GM12878 (cell line): Measurements from ENCODE around the gene C19orf38. TPM values are rescaled to one million over a fixed set of nuclear protein-coding genes. Genes with fewer than 3 reads are reported as not detected.

Experiments used
- ATAC-seq: fragments of 200-7000 bp; cut with Tn5 transposase; 3 replicates; pipeline ENCODE4 v1.9.1; 2020; ENCODE audit warnings: mild to moderate bottlenecking, moderate library complexity
- BruUV-seq: library from RNA; stranded (reverse); fragments of 400-500 nt; replicated peaks from 2 replicates; lab custom pipeline; 2021; lab: Mats Ljungman, UMichigan
- CTCF ChIA-PET: fragments of 300-600 bp; sonication (Branson Sonifier 250); formaldehyde crosslinking; extraction: SDS; loops from one replicate; lab custom pipeline; 2021; ENCODE audit warnings: inconsistent platforms; lab: Yijun Ruan, JAX
- POLR2A ChIA-PET: fragments of 350-600 bp; formaldehyde crosslinking; extraction: SDS; loops from one replicate; lab custom pipeline; 2021; ENCODE audit warnings: inconsistent platforms; lab: Charles Lee
- RAD21 ChIA-PET: fragments of 300-600 bp; sonication (Branson Sonifier 250); formaldehyde crosslinking; loops from one replicate; lab custom pipeline; 2023; ENCODE audit warnings: antibody characterized with exemption; ENCODE audit not compliant: unreplicated experiment; lab: Charles Lee
- SMC1A ChIA-PET: fragments of 300-600 bp; sonication (Branson Sonifier 250); formaldehyde crosslinking; loops from one replicate; lab custom pipeline; 2023; ENCODE audit not compliant: unreplicated experiment, uncharacterized antibody; lab: Charles Lee
- DNase-seq: peaks from one replicate; pipeline ENCODE4 v3.0.0-alpha.2; 2011; ENCODE audit warnings: low read depth, low spot score
- FAIRE-seq: peaks from 3 replicates; lab custom pipeline; 2011; peaks lifted over from hg19 to GRCh38; lab: Jason Lieb, UNC
- H2AFZ ChIP-seq: 2 replicates; pipeline ENCODE4 v1.6.0; 2011; ENCODE audit warnings: low read depth, low read length, control low read depth; ENCODE audit not compliant: control insufficient read depth
- H3K27ac ChIP-seq: 2 replicates; pipeline ENCODE4 v1.5.1; 2011; ENCODE audit warnings: control low read depth; ENCODE audit not compliant: control insufficient read depth, insufficient read depth
- H3K27me3 ChIP-seq, 2 experiments: replicated peaks in 1 of 2; 2 replicates each; pipeline versions ENCODE4 v1.6.0 to v1.6.1; 2011; ENCODE audit warnings: low read length in 1 of 2; ENCODE audit not compliant: control insufficient read depth in 2 of 2, insufficient read depth in 2 of 2
- H3K36me3 ChIP-seq, 2 experiments: 2 replicates each; pipeline ENCODE4 v1.5.1; 2011; ENCODE audit warnings: low read length in 1 of 2; ENCODE audit not compliant: control insufficient read depth in 2 of 2, insufficient read depth in 2 of 2
- H3K4me1 ChIP-seq: 2 replicates; pipeline ENCODE4 v1.6.1; 2011; ENCODE audit warnings: mild to moderate bottlenecking, low read length, moderate library complexity, mixed read lengths; ENCODE audit not compliant: control insufficient read depth, insufficient read depth
- H3K4me2 ChIP-seq: 2 replicates; pipeline ENCODE4 v1.6.0; 2011; ENCODE audit warnings: control low read depth; ENCODE audit not compliant: control insufficient read depth, insufficient read depth
- H3K4me3 ChIP-seq: fragments of 200-600 bp; sonication (generic); 2 replicates; pipeline ENCODE4 v1.5.1; 2016
- H3K79me2 ChIP-seq: 2 replicates; pipeline ENCODE4 v1.6.0; 2011; ENCODE audit warnings: low read length; ENCODE audit not compliant: control insufficient read depth, insufficient read depth
- H3K9ac ChIP-seq: 2 replicates; pipeline ENCODE4 v1.8.0; 2011; ENCODE audit warnings: low read length, control low read depth, mixed read lengths; ENCODE audit not compliant: control insufficient read depth, insufficient read depth
- H3K9me3 ChIP-seq: replicated peaks from 3 replicates; pipeline ENCODE4 v1.5.1; 2011; ENCODE audit warnings: mild to moderate bottlenecking, low read length; ENCODE audit not compliant: control insufficient read depth, insufficient read depth
- H4K20me1 ChIP-seq: 2 replicates; pipeline ENCODE4 v1.6.0; 2011; ENCODE audit not compliant: control insufficient read depth, insufficient read depth
- IKZF1 ChIP-seq: fragments of 450-650 bp; conservative IDR thresholded peaks from 2 replicates; pipeline ENCODE4 v1.6.1; 2017; ENCODE audit warnings: antibody characterized with exemption, mild to moderate bottlenecking
- IRF4 ChIP-seq: IDR thresholded peaks from 2 replicates; pipeline ENCODE4 v1.6.1; 2011; ENCODE audit warnings: low read depth, low read length
- IRF5 ChIP-seq: fragments of 450-650 bp; IDR thresholded peaks from 2 replicates; pipeline ENCODE4 v1.6.1; 2017; ENCODE audit warnings: borderline replicate concordance
- POLR2A ChIP-seq: IDR thresholded peaks from 2 replicates; pipeline ENCODE4 v1.6.1; 2011; ENCODE audit warnings: low read depth, mild to moderate bottlenecking, low read length
- POLR2AphosphoS2 ChIP-seq: IDR thresholded peaks from 2 replicates; pipeline ENCODE4 v1.6.1; 2011; ENCODE audit warnings: low read depth, mild to moderate bottlenecking, low read length, improper control_type of control experiment, moderate library complexity
- SUZ12 ChIP-seq: fragments of 200-600 bp; sonication (generic); IDR thresholded peaks from one replicate; pipeline ENCODE4 v1.6.1; 2018; ENCODE audit warnings: antibody characterized with exemption, mild to moderate bottlenecking; ENCODE audit not compliant: unreplicated experiment
- WGBS: methylation state at CpG from one replicate; pipeline ENCODE4 v1.1.6; 2016; ENCODE audit warnings: low lambda C conversion rate; ENCODE audit not compliant: insufficient replicate concordance, insufficient coverage; ENCODE audit errors: missing lambda C conversion rate; 5-methylcytosine and 5-hydroxymethylcytosine counted together
- in situ Hi-C: fragments of 300-500 bp; cut with MboI; formaldehyde crosslinking; loops from 9 replicates; pipeline ENCODE4 v1.14.3; 2018; ENCODE audit warnings: mixed read lengths
- intact Hi-C: fragments of 100-400 bp; cut with micrococcal nuclease; formaldehyde crosslinking; loops from one replicate; pipeline ENCODE4 v1.14.2; 2022; ENCODE audit not compliant: unreplicated experiment
- polyA plus RNA-seq, 11 experiments: library from polyadenylated mRNA; depleted of rRNA in 4 of 11; unstranded in 6 of 11; stranded (reverse) in 5 of 11; fragments of >200 nt; fragmentation: Nextera tagmentation in 4 of 11; fragmentation: Illumina TruSeq in 1 of 11; extraction: Ambion mirVana in 4 of 11; extraction: Trizol in 1 of 11; gene quantifications; 1 replicate in 1 of 11; 2 replicates in 10 of 11; pipeline versions ENCODE4 v1.2.1 to v1.2.3, GENCODE V29; 2011 to 2016; ENCODE audit warnings: inconsistent platforms in 2 of 11, missing spikeins in 2 of 11, low read depth in 1 of 11
- total RNA-seq, 4 experiments: library from RNA; depleted of rRNA in 3 of 4; stranded (reverse); fragments of >200 nt in 3 of 4; fragmentation: Illumina TruSeq in 1 of 4; extraction: Trizol in 1 of 4; gene quantifications; 2 replicates each; pipeline versions ENCODE4 v1.2.1 to v1.2.3, GENCODE V29; 2013 to 2021

Gene C19orf38
- total and polyA plus RNA-seq, 10 of the 15 experiments (the other 5 are each of a cell fraction or from before 2014, with no cell fraction given): 2.6 to 7.5 (median 5.0) TPM

- H3K9me3 ChIP-seq: no peaks in the 10 kb centered on the region
- no peaks in the 10 kb centered on the region; the same call in 1 of the 2 replicates for H4K20me1 ChIP-seq
- 91% methylated on average over 17 of the region's 17 CpGs for WGBS
- ATAC-seq (no peak), FAIRE-seq (no peak), DNase-seq (no peak)
- RAD21 ChIA-PET: no interaction called here
- BruUV-seq: no TSS peak
- no peaks in the 10 kb centered on the region; the same call in 1 of the 2 replicates for H3K4me1 ChIP-seq
- no peak overlapping the region for H3K27ac ChIP-seq
- no peak overlapping the region for H3K9ac ChIP-seq
- H3K79me2 ChIP-seq: no peaks in the 10 kb centered on the region
- intact Hi-C loops (no loop called here), in situ Hi-C loops (no loop called here)
- H2AFZ ChIP-seq: no peak overlapping the region
- TF ChIP-seq IRF5 (no peak), POLR2A (peak; percentile 58; the same call in 1 of the 2 replicates), IKZF1 (no peak), POLR2AphosphoS2 (no peak)
- POLR2A ChIA-PET: interaction anchor here (1.1 kb wide), 1 partner anchor 9 kb away, joined by 3 read pairs; no protein-coding TSS in a partner anchor
- SMC1A ChIA-PET: no interaction called here
- H3K27me3 ChIP-seq: no peaks in the 10 kb centered on the region
- no peak overlapping the region for H3K4me3 ChIP-seq
- CTCF ChIA-PET: no interaction called here
- no peak overlapping the region for H3K4me2 ChIP-seq
- peaks cover 0 to 17% of the 10 kb centered on the region in 2 experiments; a peak in 3 of 4 replicates for H3K36me3 ChIP-seq
Observed at GRCh38 chr19:10811391-10812111, 36.7 kb upstream of the C19orf38 start.

GRCh38 chr19:10812196-10812595 lies 36.0 kb upstream of the C19orf38 start:
- no peak overlapping the region for H3K4me2 ChIP-seq
- intact Hi-C loops: no loop called here
- 95% methylated on average over 18 of the region's 19 CpGs for WGBS

More at GRCh38 chr19:10812196-10812595, 36.0 kb upstream of the C19orf38 start:
- Histone ChIP-seq H3K79me2 (no peaks in the 10 kb centered on the region), H3K9me3 (no peaks in the 10 kb centered on the region), H4K20me1 (no peaks in the 10 kb centered on the region; the same call in 1 of the 2 replicates), H3K9ac (no peak overlapping the region), H3K4me1 (no peaks in the 10 kb centered on the region; the same call in 1 of the 2 replicates), H3K4me3 (no peak overlapping the region), H3K27me3 (no peaks in the 10 kb centered on the region), H3K36me3 (peaks cover 0 to 17% of the 10 kb centered on the region in 2 experiments; a peak in 3 of 4 replicates), H2AFZ (no peak overlapping the region), H3K27ac (no peak overlapping the region)
- no peak for TF ChIP-seq SUZ12
- no peak for TF ChIP-seq IRF4
- ChIA-PET SMC1A (no interaction called here), POLR2A (interaction anchor here (1.1 kb wide), 1 partner anchor 9 kb away, joined by 3 read pairs; no protein-coding TSS in a partner anchor), CTCF (no interaction called here), RAD21 (no interaction called here)
- no peak for DNase-seq
- FAIRE-seq: no peak
- in situ Hi-C loops: no loop called here
- no peak for ATAC-seq
- BruUV-seq: no TSS peak
